GM19328 (cell line): Measurements from ENCODE around the gene MCOLN2.
"Not testable (repeated sequence)": the region's sequence is repeated elsewhere in the genome, so short reads cannot be mapped to it uniquely, and the experiment has no call there.

Experiments used
- ATAC-seq: cut with Tn5 transposase; IDR thresholded peaks from one replicate; pipeline ENCODE4 v1.9.1; 2021; ENCODE audit warnings: mild to moderate bottlenecking, moderate library complexity; ENCODE audit not compliant: unreplicated experiment

Gene MCOLN2

DNA sequence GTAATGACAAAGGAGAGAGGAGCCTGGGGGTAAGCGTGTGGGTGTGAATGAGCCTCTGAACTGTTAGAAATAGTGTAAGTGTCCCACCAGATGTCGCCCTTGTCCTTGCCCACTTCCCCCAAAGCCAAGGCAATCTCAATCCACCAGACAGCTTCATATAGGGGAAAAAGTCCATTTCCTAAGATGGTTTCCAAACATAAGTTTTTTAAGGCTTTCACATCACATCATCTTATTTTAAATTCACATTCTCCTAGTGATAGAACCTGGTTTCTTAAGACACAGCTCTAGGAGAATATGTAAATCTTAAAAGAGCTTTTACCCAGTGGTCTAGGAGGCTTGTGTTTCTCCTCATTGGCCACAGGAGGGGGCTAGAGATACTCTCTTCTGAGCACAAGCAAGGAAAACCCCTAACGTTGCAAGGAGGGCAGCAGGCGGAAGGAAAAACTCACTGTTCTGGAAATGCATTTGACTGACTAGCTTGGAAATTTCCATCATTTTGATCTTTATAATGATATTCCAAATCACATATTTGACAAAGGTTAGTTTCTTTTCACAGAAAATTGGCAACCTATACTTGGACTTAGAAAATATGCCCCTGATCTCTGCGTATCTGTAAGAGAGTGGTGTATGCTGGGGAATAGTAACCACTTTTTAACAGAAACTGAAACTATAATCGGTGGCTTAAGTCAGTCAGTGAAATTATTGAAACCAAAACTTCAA is 52.0 kb downstream of the MCOLN2 start:
- ATAC-seq = peak; percentile 82

DNA sequence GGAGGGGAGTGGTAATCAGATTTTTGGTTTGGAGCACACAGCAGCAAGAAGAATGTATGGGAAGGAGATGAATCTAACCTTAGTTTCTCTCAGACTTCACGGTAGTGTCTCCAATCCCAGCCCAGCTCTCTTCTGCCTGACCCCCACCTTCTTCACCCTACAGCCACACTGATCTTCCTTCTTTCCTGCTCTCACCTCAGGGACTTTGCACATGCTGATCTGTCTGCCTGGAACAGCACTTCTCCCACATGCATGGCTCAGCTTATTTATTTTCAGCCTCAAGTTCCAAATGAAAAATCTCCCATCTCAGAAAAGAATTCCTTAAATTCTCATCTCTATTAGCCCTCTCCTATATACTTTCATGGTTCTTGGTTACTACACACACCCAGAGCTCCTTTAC is 55.1 kb downstream of the MCOLN2 start:
- no peak for ATAC-seq

DNA sequence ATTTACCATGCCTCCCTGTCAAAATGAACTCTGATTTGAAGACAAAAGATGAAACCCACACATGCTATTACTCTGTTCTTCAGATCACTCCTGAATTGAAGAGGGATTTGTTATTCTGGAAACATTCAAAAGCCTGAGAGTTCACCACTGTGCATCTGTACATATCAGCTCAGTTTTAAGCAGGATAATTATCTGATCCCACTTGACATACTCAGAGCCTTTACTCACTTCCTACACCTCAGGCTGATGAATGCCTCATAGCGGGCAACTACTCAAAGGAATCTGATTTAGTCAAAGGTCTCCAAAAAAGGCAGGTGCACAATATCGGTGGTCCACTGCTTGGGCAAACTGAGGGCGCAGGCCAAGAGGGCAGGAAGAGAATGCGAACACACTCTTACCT is 56.4 kb downstream of the MCOLN2 start:
- ATAC-seq = no peak

DNA sequence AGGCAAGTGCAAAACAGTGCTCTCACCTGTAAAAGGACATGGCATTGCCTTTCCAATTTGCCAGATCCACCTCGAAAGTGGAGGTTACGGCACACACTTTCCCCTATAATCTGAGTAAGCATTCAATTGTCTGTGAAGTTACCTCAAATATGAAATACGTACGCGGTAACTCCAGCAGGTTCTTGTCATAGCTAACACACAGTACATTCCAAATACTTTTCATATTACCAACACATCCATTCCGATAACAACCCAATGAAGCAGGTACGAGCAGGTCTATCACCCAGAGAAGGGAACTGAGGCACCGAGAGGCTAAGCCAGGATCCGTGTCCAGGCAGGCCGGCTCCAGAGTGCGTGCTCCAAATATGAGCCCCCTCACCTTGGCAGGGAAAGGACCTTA is 57.2 kb downstream of the MCOLN2 start:
- ATAC-seq = no peak

DNA sequence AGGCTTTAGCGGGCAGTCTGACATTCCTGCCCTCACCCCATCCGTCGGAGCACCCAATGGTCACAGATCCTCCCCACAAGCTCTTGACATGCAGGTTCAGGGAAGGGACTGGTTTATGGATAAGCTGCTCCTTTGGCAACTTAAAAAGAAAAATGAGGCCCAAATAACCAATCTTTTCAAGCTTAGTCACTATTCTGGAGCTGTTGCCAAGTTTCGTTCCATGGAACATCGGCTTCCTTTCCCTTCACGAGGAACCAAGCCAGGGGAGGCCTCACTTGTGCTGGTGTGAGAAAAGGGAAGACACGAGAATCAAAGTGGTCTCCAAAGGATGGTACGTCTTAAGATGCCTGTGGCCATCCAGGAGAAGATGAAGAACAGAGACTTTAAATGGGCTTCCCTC is 57.8 kb downstream of the MCOLN2 start:
- ATAC-seq = no peak

DNA sequence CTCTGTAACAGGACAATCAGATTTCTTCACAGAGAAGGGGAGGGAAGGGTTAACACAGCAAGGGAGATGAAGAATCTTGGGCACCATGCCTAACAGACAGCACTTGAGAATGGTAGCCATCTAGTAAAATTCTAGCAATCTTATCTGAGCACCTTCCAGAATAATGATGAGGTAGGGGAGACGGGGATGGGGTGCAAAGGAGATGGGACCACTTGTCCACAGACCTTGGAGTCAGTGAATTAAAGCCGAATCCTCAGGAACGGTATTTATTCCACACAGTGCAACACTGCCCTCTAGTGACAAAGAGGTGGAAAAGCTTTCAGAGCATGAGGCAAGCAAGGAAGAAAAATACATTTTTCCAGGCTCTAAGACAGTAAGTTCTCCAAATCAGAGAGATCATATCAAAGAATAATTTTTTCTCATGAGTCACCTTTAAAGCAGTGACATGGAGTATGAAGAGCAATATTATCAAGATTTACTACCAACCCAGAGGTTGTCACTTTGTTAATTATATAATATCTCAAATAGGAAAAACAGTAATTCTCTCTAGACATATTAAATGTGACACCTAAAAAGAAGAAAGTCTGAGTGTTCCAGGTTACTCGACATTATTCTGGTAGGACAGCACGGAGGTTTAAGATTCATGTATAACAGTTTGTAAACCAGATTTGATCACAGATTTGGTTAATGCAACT is 60.6 kb downstream of the MCOLN2 start:
- ATAC-seq = no peak

DNA sequence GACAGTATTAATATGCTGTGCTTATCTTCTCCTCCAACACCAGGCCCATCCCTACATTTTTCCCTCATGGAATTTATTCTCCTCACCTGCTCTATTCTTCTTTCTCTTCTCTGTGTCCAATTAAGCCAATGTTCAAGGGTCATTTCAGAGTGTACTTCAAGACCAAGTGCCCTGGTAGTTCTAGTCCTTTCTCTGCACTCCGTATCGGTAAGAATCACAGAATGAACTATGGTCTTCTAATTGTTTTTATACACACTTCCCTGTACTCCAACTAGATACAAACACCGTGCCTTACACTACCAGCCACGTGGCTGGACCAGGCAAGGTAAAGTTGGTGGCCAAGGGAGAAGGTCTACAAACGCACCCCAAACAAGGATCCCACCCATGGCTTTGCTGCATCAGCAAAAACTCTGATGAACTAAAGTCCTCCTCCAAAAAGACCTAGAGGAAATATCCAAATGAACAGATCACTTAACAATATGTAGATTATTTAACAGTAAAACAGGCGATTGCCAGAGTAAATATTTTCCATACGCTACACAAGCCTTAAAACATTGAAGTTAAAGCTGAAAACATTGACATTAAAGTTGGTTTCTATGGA is 63.8 kb downstream of the MCOLN2 start:
- no peak for ATAC-seq

DNA sequence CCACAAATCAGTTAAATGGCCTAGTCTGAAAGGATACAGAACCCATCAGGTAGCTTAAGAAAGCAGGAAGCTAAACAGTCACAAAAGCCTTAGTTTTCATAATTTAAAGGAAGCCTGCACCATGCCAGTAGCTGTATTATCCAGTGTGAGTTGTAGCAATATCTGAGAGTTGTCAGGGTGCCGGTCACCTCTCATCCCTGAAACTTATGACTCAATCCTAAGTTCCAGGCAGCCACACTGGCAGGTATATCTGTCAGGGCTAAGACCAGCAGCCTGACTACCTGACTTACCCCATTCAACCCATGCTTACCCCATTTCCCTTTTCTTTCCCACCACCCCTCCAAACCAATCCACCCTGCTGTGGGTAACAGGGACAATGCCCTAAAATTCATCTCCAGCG is 66.1 kb downstream of the MCOLN2 start:
- ATAC-seq = no peak

DNA sequence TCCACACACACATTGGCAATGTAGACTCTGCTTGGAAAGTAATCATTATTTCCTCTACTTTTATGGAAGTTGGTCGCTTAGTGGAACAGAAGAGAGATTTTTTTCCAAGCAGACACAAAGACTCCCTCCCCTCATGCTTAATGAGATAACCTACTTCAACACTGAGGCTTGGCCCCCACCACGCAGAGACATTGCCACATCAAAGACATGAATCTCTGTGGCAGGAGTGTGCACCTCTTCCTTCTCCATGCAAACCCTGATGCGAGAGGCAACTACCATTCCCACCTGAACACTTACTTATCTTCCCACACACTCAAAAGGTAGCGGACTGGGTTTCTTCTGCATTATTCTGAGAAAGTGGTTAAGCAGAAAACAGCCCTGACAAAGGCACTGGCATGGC is 66.6 kb downstream of the MCOLN2 start:
- no peak for ATAC-seq

DNA sequence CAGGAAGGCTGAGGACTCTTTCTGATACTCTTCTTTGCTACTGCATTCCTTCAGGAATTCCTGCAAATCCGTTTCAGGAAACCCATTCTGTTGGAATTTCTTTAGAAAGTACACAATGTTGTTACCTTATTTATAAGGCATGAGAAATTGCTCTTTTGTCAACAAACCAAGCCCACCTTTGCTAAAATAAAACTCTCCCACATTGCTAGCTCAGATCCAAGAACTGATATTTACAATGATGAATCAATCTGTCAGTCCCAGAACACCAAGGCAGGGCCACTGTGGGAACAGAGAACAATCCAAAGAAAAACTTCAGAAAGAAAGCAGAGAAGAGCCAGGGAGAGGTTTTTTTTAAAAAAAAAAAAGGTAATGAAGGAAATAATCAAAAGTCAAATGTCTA is 67.3 kb downstream of the MCOLN2 start:
- no peak for ATAC-seq

DNA sequence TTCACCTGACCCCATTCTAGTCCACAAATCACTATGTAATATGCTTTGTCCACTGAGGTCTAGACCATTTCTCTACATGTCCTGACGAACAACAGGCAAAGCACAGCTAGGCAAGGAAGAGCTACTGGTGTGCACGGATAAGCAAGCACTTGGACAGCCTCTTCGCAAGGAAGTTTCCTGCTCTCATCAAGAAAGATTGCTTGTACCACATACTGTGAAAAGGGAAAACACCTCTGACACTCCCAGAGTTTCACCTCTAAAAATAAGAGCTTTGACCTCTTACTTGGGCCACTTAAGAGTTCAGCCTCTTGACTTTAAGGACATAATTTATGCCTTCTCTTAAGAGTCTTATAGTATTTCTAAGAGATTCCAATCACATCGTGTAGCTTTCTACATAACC is 67.9 kb downstream of the MCOLN2 start:
- ATAC-seq = no peak

DNA sequence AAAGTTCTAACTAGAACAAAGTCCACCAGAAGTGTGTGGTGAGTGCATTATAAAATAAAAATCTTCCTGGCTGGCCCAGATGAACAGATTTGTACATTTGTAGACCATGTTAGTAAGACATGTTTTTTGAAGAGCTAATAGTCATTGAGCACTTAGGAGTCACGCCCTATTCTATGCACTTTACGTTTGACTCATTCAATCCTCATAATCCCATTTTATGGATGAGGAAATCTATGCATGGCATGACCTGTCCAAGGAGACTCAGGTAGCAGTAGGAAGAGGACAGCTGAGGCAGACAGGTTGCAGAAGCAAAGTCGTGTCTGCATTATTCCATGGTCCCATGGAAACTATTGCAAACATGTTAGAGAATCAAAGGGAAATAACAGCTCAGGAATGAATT is 73.6 kb downstream of the MCOLN2 start:
- no peak for ATAC-seq

DNA sequence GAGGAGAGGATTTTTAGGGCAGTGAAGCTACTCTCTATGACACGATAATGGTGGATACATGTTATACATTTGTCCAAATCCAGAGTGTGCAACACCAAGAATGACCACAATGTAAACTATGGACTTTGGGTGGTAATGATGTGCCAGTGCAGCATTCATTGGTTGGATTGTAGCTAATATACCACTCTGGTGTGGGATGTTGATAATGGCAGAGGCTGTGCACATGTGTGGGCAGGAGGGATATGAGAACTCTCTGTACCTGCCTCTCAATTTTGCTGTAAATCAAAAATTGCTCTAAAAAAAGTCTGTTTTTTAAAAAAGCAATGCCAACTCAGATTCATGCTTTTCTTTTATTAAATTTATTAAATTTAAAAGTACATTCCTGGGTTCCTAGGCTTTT is 76.8 kb downstream of the MCOLN2 start:
- no peak for ATAC-seq

DNA sequence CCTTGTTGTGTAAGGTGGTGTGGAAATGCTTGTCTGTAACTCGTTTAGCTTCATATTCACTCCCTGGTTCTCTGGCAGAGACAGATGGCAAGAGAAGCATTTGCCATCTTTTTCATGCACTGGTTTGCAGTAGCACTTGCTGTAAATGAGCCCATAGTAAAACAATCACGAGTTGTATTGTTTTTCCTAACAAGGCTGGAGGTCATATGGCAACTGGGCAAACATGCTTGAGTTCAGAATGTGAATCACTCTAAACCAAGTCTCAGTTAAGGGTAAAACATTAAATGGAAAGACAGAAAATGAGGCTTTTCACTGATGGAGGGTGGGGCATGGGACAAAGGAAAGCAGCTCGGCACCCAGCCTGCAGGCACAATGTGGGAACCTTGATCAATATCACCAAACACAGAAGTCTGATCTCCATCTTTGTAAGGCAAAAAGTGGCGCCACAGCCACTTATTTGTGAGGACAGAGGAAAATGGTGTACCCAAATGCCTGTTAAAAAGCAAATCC is 77.4 kb downstream of the MCOLN2 start:
- ATAC-seq = no peak

DNA sequence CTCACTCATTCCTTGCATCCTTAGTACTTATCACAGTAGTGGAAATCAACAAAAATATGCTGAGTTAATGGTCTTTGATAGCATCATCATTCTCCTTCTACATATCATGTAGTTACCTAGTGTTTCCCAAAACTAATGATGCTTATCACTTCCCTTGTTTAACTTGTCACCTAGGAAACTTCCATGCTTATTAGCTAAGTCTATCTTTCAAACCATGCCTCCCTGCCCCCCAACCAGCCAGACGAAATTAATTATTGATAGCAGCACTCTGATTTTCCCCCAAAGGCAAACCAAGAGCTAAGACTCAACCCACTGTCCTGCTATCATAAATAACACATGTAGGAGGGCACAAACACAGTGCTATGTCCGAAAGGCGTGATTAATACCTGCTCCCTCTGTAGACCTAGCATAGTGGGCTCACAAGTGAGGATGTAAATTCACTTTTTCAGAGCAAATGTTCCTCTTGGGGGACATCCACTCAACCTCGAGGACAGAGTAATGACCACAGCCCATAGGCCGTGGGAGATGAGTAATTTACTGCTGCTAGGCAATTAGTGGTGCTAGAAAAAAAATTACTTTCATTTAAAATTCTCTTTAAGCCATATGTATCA is 78.1 kb downstream of the MCOLN2 start:
- no peak for ATAC-seq

DNA sequence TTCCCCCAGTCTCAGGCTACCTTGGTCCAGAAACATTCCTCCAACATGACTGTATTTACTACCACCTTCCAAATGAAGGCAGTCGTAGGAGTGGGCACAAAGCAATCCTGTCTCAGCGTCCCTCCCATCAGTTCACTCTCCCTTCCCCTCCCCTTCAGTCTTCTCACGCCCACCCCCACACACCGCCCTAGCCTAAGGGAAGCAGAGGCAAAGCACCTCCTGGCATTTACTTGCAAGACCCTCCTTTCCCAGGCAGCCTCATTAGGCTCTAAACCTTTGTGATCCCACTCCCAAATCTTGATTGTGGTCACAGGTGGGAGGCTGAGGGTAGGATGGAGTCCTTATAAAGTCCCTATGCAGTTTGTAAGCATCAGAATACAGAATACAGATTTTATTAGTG is 80.0 kb downstream of the MCOLN2 start:
- no peak for ATAC-seq

DNA sequence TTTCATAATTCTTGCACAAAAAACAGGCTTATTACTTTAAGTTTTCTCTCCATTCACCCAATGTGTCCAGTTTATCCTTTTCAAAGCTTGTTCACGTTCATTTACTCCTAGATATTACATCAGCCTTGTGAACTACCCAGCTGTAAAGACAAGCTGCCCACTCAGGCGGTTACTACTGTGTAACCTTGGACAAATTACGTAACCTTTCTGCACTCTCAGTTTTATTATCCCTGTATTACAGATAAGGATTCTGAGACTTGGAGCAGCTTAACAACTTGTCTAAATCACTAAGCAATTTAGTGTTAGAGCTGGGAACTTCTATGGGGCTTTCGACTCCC is 83.4 kb downstream of the MCOLN2 start:
- ATAC-seq = no peak

DNA sequence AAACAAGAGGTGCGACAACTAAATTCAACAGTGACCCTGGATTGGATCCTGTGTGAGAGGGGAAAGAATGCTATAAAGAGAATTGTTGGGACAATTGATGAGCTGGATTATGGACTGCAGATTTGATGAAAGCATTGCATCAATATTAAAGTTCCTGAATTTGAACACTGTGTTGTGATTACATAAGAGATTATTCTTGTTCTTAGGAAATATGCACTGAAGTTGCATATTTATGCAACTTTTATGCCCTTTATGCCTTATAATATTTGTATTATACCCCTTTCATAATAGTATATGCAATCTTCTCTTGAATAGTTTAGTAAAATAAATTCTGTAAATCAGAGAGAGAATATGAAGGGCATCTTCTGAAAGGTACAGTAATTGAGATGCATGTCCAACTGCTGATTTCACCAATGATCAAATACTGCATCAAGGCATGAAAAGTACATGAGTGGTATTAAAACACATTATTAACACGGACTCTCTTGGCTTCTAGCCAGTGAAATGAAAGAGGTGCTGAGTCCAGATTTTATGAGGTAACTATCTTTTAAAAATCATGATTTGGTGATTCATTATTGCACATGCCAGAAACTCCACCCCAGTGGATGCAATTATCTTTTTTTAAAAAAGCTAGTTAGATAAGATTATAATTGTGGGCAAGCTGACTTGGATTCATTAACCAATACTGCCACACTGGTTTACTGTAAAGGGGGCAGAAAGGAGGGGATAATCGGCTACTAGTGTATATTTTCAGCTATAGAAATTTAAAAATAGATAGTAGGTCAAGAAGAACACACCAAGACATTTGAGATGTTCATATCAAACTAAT is 84.0 kb downstream of the MCOLN2 start:
- ATAC-seq = no peak

DNA sequence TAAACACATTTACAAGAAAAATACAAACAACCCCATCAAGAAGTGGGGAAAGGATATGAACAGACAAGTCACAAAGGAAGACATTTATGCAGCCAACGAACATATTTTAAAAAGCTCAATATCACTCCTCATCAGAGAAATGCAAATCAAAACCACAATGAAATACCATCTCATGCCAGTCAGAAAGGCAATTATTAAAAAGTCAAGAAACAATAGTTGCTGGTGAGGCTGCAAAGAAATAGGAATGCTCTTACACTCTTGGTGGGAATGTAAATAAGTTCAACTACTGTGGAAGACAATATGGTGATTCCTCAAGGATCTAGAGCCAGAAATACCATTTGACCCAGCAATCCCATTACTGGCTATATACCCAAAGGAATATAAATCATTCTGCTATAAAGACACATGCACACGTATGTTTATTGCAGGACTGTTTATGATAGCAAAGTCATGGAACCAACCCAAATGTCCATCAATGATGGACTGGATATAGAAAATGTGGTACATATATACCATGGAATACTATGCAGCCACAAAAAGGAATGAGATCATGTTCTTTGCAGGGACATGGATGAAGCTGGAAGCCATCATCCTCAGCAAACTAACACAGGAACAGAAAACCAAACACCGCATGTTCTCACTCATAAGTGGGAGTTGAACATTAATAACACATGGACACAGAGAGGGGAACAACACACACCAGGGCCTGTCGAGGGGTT is 88.0 kb downstream of the MCOLN2 start:
- not testable (repeated sequence) for ATAC-seq

DNA sequence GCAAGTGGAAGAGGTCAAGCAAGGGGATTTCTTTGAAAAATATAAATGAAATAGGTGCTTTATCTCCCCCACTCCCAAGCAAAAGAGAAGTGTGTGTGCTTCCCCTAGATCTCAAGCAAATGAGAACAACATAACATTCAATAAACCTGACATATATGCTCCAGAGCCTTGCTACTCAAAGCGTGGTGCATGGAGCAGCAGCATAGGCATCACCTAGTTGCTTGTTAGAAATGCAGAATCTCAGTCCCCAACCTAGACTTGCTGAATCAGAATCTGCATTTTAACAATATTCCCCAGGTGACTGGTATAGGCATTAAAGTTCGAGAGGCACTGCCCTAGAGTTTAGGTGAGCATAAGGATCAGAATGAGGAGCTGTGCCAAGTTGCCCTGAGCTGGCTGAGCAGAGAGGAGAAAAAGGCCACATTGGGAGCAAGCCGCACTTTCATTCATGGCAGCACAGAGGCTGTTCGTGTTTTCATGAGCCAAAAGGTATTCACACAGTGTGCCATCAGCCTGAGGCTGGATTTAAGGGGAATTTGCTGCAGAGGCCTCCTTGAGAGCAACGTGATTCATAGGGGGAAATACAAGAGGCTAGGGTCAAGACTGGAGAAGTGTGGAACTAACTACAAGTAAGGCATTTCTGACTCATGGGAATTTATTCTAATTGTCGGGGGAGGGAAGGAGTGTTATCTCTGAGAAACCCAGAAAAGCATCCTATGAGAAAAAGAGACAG is 89.7 kb downstream of the MCOLN2 start:
- no peak for ATAC-seq
